Tibial artery (tissue), 4 donors: ENCODE measurements around the gene CYP19A1.

Experiments used
- DNase-seq, 2 donors: peaks; one replicate each; pipeline ENCODE4 v3.0.0-alpha.2; 2019
- H3K27ac ChIP-seq, 2 donors: fragments of 200-600 bp; sonication (generic) in 1 of 2; 1 replicate in 1 of 2; 2 replicates in 1 of 2; pipeline ENCODE4 v1.5.1; 2018 to 2019; ENCODE audit warnings: mild to moderate bottlenecking in 1 of 2
- H3K27me3 ChIP-seq, 2 donors: fragments of 200-600 bp; sonication (generic) in 1 of 2; one replicate each; pipeline versions ENCODE4 v1.5.1 to v1.6.0; 2016 to 2019
- H3K36me3 ChIP-seq, 3 donors: fragments of 200-600 bp; sonication (generic) in 2 of 3; one replicate each; pipeline ENCODE4 v1.5.1; 2016 to 2019; ENCODE audit warnings: mild to moderate bottlenecking in 2 of 3
- H3K4me1 ChIP-seq, 4 donors: fragments of 200-600 bp; sonication (generic) in 2 of 4; 1 replicate in 3 of 4; 2 replicates in 1 of 4; pipeline ENCODE4 v1.5.1; 2016 to 2019
- H3K4me3 ChIP-seq, 2 donors: fragments of 200-600 bp; sonication (generic) in 1 of 2; 1 replicate in 1 of 2; 2 replicates in 1 of 2; pipeline ENCODE4 v1.5.1; 2018 to 2019; ENCODE audit warnings: mild to moderate bottlenecking in 2 of 2
- H3K9me3 ChIP-seq, 3 donors: fragments of 200-600 bp; sonication (generic) in 1 of 3; one replicate each; pipeline ENCODE4 v1.5.1; 2016 to 2019
- intact Hi-C: fragments of 100-400 bp; cut with DNase I; formaldehyde crosslinking; loops from one replicate; pipeline ENCODE4 v1.15.0; 2023; ENCODE audit warnings: low total_unique reads
- TF ChIP-seq, protein P1 (sequence below), 2 experiments: fragments of 200-600 bp in 1 of 2; fragments of 450-650 bp in 1 of 2; IDR thresholded peaks; one replicate each; pipeline ENCODE4 v1.5.1; 2017 to 2019; ENCODE audit warnings: antibody characterized with exemption in 2 of 2, mild to moderate bottlenecking in 1 of 2, moderate library complexity in 1 of 2

Gene CYP19A1

DNA sequence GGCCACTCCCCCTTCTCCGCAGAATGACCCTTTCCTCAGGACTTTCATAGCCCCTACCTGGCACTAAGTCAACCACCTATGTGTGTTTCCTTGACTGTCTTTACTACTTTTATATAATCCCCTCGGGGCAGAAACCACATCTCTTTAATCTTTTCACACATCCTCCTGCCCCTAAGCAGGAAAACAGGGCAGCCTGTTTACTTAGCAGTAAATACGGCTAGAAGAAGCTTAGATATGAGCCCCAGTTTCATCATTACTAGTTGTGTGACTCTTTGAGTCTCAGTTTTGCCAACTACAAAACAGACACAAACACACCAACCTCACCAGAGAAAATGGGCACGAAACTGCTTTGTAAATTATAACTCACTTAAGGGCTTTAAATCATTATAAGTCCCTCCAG is 98.3 kb downstream of the CYP19A1 start:
- Histone ChIP-seq H3K36me3 (no peaks in the 10 kb centered on the region), H3K27me3 (no peaks in the 10 kb centered on the region), H3K9me3 (no peaks in the 10 kb centered on the region), H3K4me3 (no peak overlapping the region), H3K27ac (no peak overlapping the region), H3K4me1 (no peaks in the 10 kb centered on the region)
- TF ChIP-seq, protein P1, sequence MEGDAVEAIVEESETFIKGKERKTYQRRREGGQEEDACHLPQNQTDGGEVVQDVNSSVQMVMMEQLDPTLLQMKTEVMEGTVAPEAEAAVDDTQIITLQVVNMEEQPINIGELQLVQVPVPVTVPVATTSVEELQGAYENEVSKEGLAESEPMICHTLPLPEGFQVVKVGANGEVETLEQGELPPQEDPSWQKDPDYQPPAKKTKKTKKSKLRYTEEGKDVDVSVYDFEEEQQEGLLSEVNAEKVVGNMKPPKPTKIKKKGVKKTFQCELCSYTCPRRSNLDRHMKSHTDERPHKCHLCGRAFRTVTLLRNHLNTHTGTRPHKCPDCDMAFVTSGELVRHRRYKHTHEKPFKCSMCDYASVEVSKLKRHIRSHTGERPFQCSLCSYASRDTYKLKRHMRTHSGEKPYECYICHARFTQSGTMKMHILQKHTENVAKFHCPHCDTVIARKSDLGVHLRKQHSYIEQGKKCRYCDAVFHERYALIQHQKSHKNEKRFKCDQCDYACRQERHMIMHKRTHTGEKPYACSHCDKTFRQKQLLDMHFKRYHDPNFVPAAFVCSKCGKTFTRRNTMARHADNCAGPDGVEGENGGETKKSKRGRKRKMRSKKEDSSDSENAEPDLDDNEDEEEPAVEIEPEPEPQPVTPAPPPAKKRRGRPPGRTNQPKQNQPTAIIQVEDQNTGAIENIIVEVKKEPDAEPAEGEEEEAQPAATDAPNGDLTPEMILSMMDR (IDR thresholded peaks at IDR 0.05), result no peak
- intact Hi-C loops, result no loop called here
- no peak for DNase-seq

DNA sequence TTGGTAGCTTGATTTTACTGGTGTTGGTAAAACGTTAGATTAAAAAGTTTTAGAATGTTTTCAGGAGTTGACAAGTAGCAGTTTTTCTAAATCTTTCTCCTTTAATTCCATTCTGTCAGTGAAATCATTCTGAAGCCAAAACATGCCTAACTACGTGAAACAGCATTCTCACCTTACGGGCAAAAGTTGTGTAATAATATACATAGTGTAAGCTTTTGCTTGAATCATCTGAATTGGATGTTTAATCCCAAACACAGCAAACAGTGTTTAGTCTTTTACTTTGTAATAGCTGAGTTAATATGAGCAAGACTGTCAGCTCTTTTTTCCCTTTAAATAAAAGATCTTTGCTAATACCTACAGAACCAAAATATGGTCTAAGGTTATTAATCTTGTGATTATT is 100.6 kb downstream of the CYP19A1 start:
- Histone ChIP-seq H3K4me1 (peaks cover 0 to 4% (median 0%) of the 10 kb centered on the region in 4 donors), H3K9me3 (no peaks in the 10 kb centered on the region), H3K36me3 (no peaks in the 10 kb centered on the region), H3K27ac (no peak overlapping the region), H3K27me3 (no peaks in the 10 kb centered on the region), H3K4me3 (no peak overlapping the region)
- intact Hi-C loops, result no loop called here
- TF ChIP-seq, protein P1 (IDR thresholded peaks at IDR 0.05), result no peak
- no peak for DNase-seq

- Histone ChIP-seq H3K4me3 (no peak overlapping the region), H3K4me1 (peaks cover 0 to 4% (median 0%) of the 10 kb centered on the region in 4 donors), H3K9me3 (no peaks in the 10 kb centered on the region), H3K36me3 (no peaks in the 10 kb centered on the region), H3K27me3 (no peaks in the 10 kb centered on the region), H3K27ac (no peak overlapping the region)
- TF ChIP-seq, protein P1 (IDR thresholded peaks at IDR 0.05), result no peak
- intact Hi-C loops, result no loop called here
- DNase-seq, result no peak
Observed at GRCh38 chr15:51234176-51234927, 104.0 kb downstream of the CYP19A1 start.

DNA sequence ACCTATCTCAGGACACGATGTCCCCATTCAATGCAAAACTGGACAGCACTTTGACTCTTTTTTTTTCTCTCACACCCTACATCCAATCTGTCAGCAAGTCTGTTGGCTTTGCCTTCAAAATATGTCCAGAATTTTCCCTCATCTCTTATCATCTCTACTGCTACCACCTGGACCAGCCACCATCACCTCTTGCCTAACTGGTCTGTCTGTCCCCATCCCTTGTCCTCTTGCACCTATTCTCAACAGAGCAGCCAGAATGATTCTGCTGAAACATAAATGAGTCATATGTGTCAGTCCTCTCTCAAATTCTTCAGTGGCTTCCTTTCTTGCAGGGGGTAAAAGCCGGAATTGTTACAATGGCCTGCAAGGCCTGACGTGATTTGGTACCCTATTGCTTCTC is 105.8 kb downstream of the CYP19A1 start:
- H3K27me3 ChIP-seq, result no peaks in the 10 kb centered on the region

DNA sequence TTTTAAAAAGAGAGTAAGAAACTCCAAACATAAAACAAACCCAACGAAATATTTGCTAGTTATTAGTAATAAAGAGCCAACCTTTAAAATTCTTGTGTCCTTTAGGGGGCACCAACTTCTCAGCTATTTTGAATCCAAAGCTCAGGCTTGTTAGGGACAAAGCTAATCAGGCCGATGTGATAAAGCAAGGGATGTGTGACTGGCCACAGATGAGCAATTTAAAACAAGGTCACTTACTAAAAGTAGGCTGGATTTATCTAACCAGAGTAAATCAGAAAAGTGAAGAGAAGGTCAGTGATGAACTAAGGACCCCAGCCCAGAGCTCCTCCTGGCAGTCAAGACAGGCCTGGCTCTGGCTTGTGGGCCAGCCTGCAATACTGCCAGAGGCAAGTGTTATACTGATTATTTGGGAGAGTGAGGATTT is 108.5 kb downstream of the CYP19A1 start:
- intact Hi-C loops, result no loop called here
- Histone ChIP-seq H3K27ac (no peak overlapping the region), H3K27me3 (no peaks in the 10 kb centered on the region), H3K36me3 (no peaks in the 10 kb centered on the region), H3K4me1 (peaks cover 0 to 24% (median 13%) of the 10 kb centered on the region in 4 donors), H3K9me3 (no peaks in the 10 kb centered on the region), H3K4me3 (no peak overlapping the region)
- no peak for DNase-seq
- TF ChIP-seq, protein P1 (IDR thresholded peaks at IDR 0.05), result peak; percentile 30

More for the DNA sequence above, 105.8 kb downstream of the CYP19A1 start:
- H3K36me3 ChIP-seq, result no peaks in the 10 kb centered on the region
- no peak overlapping the region for H3K27ac ChIP-seq
- peaks cover 0 to 15% (median 11%) of the 10 kb centered on the region in 4 donors for H3K4me1 ChIP-seq
- DNase-seq, result no peak
- no peak overlapping the region for H3K4me3 ChIP-seq
- no peaks in the 10 kb centered on the region for H3K9me3 ChIP-seq
- intact Hi-C loops, result no loop called here
- TF ChIP-seq, protein P1 (IDR thresholded peaks at IDR 0.05), result no peak
